Adrenal gland (tissue), 5 donors: Measurements from ENCODE around the gene APOB.

Experiments used
- POLR2A ChIP-seq, 2 donors: fragments of 450-650 bp; IDR thresholded peaks; one replicate each; pipeline ENCODE4 v1.6.1; 2017; ENCODE audit warnings: antibody characterized with exemption in 2 of 2, mild to moderate bottlenecking in 2 of 2, moderate library complexity in 1 of 2
- TF ChIP-seq, protein P1 (sequence below), 6 experiments: fragments of 450-650 bp in 4 of 6; fragments of 200-600 bp in 2 of 6; sonication (generic) in 1 of 6; IDR thresholded peaks; 1 replicate in 5 of 6; 2 replicates in 1 of 6; pipeline versions ENCODE4 v1.5.1 to v1.8.0; 2016 to 2021; ENCODE audit warnings: antibody characterized with exemption in 6 of 6, mild to moderate bottlenecking in 2 of 6, moderate library complexity in 1 of 6
- donor health status: DM: no; HTN: no; CAD: no.

DNA sequence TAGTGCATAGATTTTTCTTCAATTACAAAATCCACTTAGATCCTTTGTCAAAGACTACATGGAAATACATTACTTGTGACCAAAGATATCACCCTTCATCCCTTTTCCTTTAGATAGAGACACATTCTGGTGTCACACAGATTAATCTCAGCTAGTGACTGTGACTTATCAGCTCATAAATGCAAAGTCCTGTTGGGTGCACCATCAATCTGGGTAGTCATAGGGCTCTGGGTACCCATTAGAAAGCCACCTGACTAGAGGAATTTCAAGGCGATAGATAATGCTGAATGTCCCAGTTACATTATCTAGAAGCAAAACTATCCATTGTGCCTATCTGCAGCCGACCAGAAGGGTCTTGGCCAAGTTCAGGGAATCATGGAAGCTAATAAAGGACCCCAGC is 2.6 kb upstream of the APOB start:
- TF ChIP-seq, protein P1, sequence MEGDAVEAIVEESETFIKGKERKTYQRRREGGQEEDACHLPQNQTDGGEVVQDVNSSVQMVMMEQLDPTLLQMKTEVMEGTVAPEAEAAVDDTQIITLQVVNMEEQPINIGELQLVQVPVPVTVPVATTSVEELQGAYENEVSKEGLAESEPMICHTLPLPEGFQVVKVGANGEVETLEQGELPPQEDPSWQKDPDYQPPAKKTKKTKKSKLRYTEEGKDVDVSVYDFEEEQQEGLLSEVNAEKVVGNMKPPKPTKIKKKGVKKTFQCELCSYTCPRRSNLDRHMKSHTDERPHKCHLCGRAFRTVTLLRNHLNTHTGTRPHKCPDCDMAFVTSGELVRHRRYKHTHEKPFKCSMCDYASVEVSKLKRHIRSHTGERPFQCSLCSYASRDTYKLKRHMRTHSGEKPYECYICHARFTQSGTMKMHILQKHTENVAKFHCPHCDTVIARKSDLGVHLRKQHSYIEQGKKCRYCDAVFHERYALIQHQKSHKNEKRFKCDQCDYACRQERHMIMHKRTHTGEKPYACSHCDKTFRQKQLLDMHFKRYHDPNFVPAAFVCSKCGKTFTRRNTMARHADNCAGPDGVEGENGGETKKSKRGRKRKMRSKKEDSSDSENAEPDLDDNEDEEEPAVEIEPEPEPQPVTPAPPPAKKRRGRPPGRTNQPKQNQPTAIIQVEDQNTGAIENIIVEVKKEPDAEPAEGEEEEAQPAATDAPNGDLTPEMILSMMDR (IDR thresholded peaks at IDR 0.05): no peak
- TF ChIP-seq POLR2A (IDR thresholded peaks at IDR 0.05): no peak
